Stimulated activated naive CD8-positive, alpha-beta T cell treated with anti-CD3 and anti-CD28 coated beads, Interleukin-15, Interleukin-2, amounts not matched to agents 100 ng/mL and 50 ng/mL, for 24 hours (primary cell): ENCODE measurements around the gene VWF.
"Not testable (repeated sequence)": the region's sequence is repeated elsewhere in the genome, so short reads cannot be mapped to it uniquely, and the experiment has no call there.

Experiments used
- H3K27ac Mint-ChIP-seq: one replicate; pipeline ENCODE4 v1.8.0; 2021; ENCODE audit warnings: mild to moderate bottlenecking, mixed read lengths
- H3K27me3 Mint-ChIP-seq: one replicate; pipeline ENCODE4 v1.8.0; 2021; ENCODE audit warnings: mixed read lengths
- H3K36me3 Mint-ChIP-seq: one replicate; pipeline ENCODE4 v1.8.0; 2021; ENCODE audit warnings: low read depth, mixed read lengths
- H3K4me1 Mint-ChIP-seq: one replicate; pipeline ENCODE4 v1.8.0; 2021; ENCODE audit warnings: low read depth, mixed read lengths
- H3K4me3 Mint-ChIP-seq: one replicate; pipeline ENCODE4 v1.8.0; 2021; ENCODE audit warnings: mild to moderate bottlenecking, mixed read lengths
- H3K9me3 Mint-ChIP-seq: one replicate; pipeline ENCODE4 v1.8.0; 2021; ENCODE audit warnings: mixed read lengths

Gene VWF

GRCh38 chr12:6036509-6036908 lies 88.0 kb downstream of the VWF start:
- Mint-ChIP-seq H3K27me3 (no peaks in the 10 kb centered on the region), H3K4me3 (no peak overlapping the region), H3K27ac (no peak overlapping the region), H3K4me1 (no peaks in the 10 kb centered on the region), H3K36me3 (no peaks in the 10 kb centered on the region), H3K9me3 (no peaks in the 10 kb centered on the region)

DNA sequence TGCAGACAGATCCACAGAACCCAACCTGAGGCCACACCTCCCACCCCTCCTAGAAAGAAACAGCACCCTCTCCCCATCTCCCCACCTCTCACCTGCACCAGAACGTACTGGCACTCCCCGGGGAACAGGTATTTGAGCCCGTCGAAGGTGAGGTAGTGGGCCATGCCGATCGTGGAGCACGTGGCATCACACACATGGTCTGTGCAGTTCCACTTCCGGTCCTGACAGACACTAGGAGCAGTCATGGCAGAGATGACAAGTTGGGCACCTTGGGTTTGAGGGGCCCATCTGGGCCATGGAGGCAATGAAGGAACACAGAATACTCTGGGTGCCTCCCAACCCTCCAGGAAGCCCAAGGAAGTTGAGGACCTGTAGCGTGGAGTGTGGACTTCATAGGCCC lies 89.9 kb downstream of the VWF start:
- Mint-ChIP-seq H3K27me3 (no peaks in the 10 kb centered on the region), H3K4me3 (no peak overlapping the region), H3K27ac (no peak overlapping the region), H3K4me1 (no peaks in the 10 kb centered on the region), H3K36me3 (no peaks in the 10 kb centered on the region), H3K9me3 (no peaks in the 10 kb centered on the region)

DNA sequence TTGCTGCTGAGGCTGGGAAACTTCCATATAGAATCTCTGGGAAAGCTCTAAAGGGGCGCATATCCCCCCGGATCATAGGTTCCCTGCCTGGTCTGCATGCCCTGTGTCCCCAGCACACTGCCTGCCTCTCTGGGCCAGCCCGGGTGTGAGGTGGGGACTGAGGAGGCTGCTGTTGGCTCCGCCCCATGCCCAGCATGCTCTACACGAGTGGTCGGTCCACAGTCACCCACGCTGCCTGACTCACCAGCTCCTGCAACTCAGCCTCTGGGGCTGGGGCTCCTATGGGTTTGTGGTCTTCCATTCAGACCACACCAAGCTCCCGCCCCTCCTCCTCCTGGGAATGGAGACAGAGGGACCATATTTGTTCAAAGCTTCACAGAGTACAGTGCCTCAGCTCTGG lies 90.9 kb downstream of the VWF start:
- Mint-ChIP-seq H3K36me3 (no peaks in the 10 kb centered on the region), H3K27ac (no peak overlapping the region), H3K27me3 (no peaks in the 10 kb centered on the region), H3K4me1 (no peaks in the 10 kb centered on the region), H3K4me3 (no peak overlapping the region), H3K9me3 (no peaks in the 10 kb centered on the region)

- Mint-ChIP-seq H3K27me3 (no peaks in the 10 kb centered on the region), H3K9me3 (no peaks in the 10 kb centered on the region), H3K27ac (no peak overlapping the region), H3K4me3 (no peak overlapping the region), H3K4me1 (no peaks in the 10 kb centered on the region), H3K36me3 (no peaks in the 10 kb centered on the region)
These were observed 91.7 kb downstream of the VWF start for GRCh38 chr12:6032726-6033125.

DNA sequence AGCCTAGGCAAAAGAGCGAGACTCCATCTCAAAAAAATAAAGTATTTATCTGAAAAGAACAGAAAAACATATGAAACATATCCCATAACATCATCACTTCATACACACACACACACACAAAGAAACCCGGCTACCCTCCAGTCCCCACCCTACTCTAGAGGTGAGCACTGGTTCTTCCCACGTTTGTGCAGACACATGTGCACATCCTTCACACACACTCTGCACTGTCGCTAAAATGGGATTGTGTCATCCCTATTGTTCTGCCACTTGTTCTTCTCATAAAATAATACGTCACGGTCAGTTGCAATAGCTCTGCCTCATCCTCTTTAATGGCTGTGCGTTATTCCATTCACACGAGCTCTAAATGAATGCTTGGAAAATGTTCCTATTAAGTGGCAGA lies 93.5 kb downstream of the VWF start:
- no peaks in the 10 kb centered on the region for H3K4me1 Mint-ChIP-seq
- no peaks in the 10 kb centered on the region for H3K9me3 Mint-ChIP-seq
- H3K36me3 Mint-ChIP-seq = no peaks in the 10 kb centered on the region
- no peaks in the 10 kb centered on the region for H3K27me3 Mint-ChIP-seq
- no peak overlapping the region for H3K27ac Mint-ChIP-seq
- no peak overlapping the region for H3K4me3 Mint-ChIP-seq

DNA sequence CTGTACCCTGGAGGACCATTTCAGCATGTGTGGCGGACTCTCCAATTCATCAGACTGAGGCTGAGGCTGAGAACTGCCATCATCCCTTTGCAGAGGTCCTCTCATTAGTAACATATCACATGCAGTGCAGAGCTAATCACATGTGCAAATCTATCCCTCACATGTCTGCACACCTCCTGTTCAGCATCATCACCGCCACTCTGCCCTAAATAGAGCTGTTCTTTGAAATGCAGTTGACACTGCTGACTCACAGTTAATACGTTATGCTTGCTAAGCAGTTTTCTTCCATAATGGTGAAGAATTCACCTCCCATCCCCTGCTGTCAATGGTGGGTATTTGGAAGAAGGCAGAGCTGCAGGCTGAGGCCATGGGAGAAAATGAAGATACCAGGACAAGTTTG lies 94.4 kb downstream of the VWF start:
- Mint-ChIP-seq H3K9me3 (no peaks in the 10 kb centered on the region), H3K4me1 (no peaks in the 10 kb centered on the region), H3K27me3 (no peaks in the 10 kb centered on the region), H3K36me3 (no peaks in the 10 kb centered on the region), H3K4me3 (no peak overlapping the region), H3K27ac (no peak overlapping the region)

- H3K4me1 Mint-ChIP-seq = no peaks in the 10 kb centered on the region
- H3K4me3 Mint-ChIP-seq = no peak overlapping the region
- no peaks in the 10 kb centered on the region for H3K27me3 Mint-ChIP-seq
- no peak overlapping the region for H3K27ac Mint-ChIP-seq
- no peaks in the 10 kb centered on the region for H3K9me3 Mint-ChIP-seq
- no peaks in the 10 kb centered on the region for H3K36me3 Mint-ChIP-seq
These were observed 95.1 kb downstream of the VWF start for GRCh38 chr12:6029401-6029800.

DNA sequence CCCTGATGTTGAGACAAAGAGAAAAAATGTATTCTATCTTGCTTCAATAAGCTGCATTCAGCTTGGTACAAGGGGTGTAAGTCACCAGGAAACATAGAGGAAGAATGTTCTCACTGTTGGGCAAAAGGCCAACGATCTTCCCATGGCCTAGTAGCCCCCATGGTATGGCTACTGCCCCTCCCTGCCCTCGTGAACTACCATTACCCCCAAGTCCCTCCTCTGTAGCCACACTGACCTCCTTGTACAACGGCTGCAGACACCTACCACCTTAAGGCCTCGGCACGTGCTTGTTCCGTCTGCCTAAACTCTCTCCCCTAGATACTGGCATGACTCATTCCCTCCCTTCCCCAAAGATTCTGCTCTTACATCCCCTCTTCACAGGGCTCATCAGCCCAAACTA lies 97.5 kb downstream of the VWF start:
- Mint-ChIP-seq H3K9me3 (no peaks in the 10 kb centered on the region), H3K27ac (no peak overlapping the region), H3K4me3 (no peak overlapping the region), H3K27me3 (no peaks in the 10 kb centered on the region), H3K36me3 (no peaks in the 10 kb centered on the region), H3K4me1 (no peaks in the 10 kb centered on the region)

DNA sequence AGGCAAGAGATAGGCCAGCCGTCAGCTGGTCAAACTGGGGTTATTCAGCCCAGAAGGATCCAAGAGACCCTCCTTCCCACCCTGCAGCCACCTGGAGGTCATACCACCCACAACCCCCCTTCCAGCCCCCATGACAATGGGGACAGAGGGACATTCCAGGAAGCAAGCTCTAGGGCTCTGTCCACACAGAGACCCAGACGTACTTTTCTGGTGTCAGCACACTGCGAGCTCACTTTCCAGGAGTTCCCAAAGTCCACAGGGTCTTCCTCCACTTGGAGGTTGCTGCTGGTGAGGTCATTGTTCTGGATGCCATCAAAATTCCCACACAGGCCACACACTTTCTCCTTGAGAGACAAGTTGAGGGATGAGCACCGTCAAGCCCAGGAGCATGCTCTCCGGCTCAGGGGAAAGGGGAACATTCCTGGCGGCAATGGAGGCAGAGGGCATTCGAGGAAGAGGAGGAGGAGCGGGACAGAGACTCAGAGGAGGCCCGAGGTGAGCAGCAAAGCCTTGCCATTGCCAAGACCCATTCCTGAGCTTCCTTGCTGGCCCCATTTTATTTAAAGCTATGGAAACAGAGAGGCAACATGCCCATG lies 98.7 kb downstream of the VWF start:
- not testable (repeated sequence) for H3K9me3 Mint-ChIP-seq, H3K27ac Mint-ChIP-seq, H3K4me1 Mint-ChIP-seq, H3K36me3 Mint-ChIP-seq, H3K27me3 Mint-ChIP-seq, H3K4me3 Mint-ChIP-seq

DNA sequence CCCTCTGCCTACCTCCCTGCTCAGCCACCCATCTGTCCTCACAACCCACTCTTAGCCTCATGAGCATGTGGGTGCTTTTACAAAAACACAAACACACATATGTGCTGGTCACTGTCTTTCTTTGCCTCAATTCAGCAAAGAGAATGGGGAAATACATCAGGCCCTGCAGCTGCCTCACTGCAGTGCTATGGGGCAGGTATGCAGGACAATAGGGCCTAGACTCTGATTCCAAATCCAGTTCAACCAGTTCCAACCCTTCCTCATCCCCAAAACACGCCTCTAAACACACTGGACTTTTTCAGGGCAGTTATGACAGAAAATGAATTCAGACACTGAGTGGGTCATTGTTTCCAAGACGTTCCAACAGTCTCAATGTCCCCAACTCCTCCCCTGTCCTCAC lies 100.4 kb downstream of the VWF start:
- H3K4me1 Mint-ChIP-seq, H3K36me3 Mint-ChIP-seq, H3K27ac Mint-ChIP-seq, H3K27me3 Mint-ChIP-seq, H3K9me3 Mint-ChIP-seq, H3K4me3 Mint-ChIP-seq: not testable (repeated sequence)

GRCh38 chr12:6020930-6021329 lies 103.5 kb downstream of the VWF start:
- no peaks in the 10 kb centered on the region for H3K9me3 Mint-ChIP-seq
- H3K27me3 Mint-ChIP-seq = no peaks in the 10 kb centered on the region
- H3K4me1 Mint-ChIP-seq = no peaks in the 10 kb centered on the region
- no peaks in the 10 kb centered on the region for H3K36me3 Mint-ChIP-seq
- H3K4me3 Mint-ChIP-seq = no peak overlapping the region
- H3K27ac Mint-ChIP-seq = no peak overlapping the region

GRCh38 chr12:6020511-6020910 lies 104.0 kb downstream of the VWF start:
- not testable (repeated sequence) for H3K36me3 Mint-ChIP-seq, H3K27me3 Mint-ChIP-seq, H3K4me1 Mint-ChIP-seq, H3K27ac Mint-ChIP-seq, H3K9me3 Mint-ChIP-seq, H3K4me3 Mint-ChIP-seq

DNA sequence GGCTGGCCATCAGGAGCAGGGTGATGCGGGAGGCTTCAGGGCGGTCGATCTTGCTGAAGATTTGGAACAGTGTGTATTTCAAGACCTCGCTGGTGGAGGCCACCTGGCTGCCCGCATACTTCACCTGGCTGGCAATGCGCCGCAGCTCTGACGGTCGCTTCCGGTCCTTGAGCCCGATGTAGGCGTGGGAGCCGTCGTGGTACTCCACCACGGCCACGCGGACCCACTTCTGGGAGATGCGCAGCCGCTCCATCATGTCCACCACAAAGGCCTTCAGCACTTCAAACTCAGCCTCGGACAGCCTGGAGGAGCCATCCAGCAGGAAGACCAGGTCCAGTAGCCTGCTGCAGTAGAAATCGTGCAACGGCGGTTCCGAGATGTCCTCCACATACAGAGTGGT lies 105.2 kb downstream of the VWF start:
- H3K27me3 Mint-ChIP-seq, H3K4me1 Mint-ChIP-seq, H3K27ac Mint-ChIP-seq, H3K9me3 Mint-ChIP-seq, H3K36me3 Mint-ChIP-seq, H3K4me3 Mint-ChIP-seq: not testable (repeated sequence)

- peaks cover 10% of the 10 kb centered on the region for H3K27me3 Mint-ChIP-seq
- no peak overlapping the region for H3K4me3 Mint-ChIP-seq
- H3K9me3 Mint-ChIP-seq = no peaks in the 10 kb centered on the region
- H3K27ac Mint-ChIP-seq = no peak overlapping the region
- no peaks in the 10 kb centered on the region for H3K4me1 Mint-ChIP-seq
- no peaks in the 10 kb centered on the region for H3K36me3 Mint-ChIP-seq
These were observed 106.2 kb downstream of the VWF start for GRCh38 chr12:6018265-6018664.

GRCh38 chr12:6016756-6017155 lies 107.7 kb downstream of the VWF start:
- Mint-ChIP-seq H3K4me3 (no peak overlapping the region), H3K27ac (no peak overlapping the region), H3K27me3 (peaks cover 10% of the 10 kb centered on the region), H3K9me3 (no peaks in the 10 kb centered on the region), H3K36me3 (no peaks in the 10 kb centered on the region), H3K4me1 (no peaks in the 10 kb centered on the region)

- H3K36me3 Mint-ChIP-seq, H3K27ac Mint-ChIP-seq, H3K4me3 Mint-ChIP-seq, H3K9me3 Mint-ChIP-seq, H3K4me1 Mint-ChIP-seq, H3K27me3 Mint-ChIP-seq: not testable (repeated sequence)
These were observed 108.5 kb downstream of the VWF start for GRCh38 chr12:6016004-6016403.

DNA sequence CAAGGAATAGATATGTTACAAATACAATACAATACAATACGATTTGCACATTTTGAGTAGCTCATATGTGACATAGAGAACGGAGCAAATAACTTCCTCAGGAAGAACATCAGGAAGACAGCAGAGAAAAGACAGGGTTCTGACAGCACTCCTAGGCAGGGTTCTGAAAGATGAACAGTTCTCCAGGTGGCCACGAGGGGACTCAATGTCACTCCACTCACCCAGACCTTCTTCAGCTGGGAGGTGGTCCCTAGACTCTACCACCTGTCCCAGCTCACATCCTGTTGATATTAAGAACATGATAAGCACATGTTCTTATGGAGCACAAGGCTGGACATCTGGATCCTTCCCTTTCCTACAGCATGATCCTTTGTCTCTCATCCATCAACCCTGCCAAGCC lies 109.2 kb downstream of the VWF start:
- H3K4me1 Mint-ChIP-seq, H3K9me3 Mint-ChIP-seq, H3K27ac Mint-ChIP-seq, H3K36me3 Mint-ChIP-seq, H3K4me3 Mint-ChIP-seq, H3K27me3 Mint-ChIP-seq: not testable (repeated sequence)
